Thoracic aorta (tissue), 2 donors: ENCODE measurements around the gene ENO2. TPM values are rescaled to one million over a fixed set of nuclear protein-coding genes. Genes with fewer than 3 reads are reported as not detected.

Experiments
- ATAC-seq: fragments of 150-250 bp; one replicate; pipeline ENCODE4 v1.8.0; 2017; ENCODE audit warnings: low read depth; ENCODE audit not compliant: insufficient number of reproducible peaks, low FRiP score
- DNase-seq: peaks from one replicate; pipeline ENCODE4 v3.0.0-alpha.2; 2020; ENCODE audit warnings: low spot score
- H3K27ac ChIP-seq, 2 donors: fragments of 200-600 bp; sonication (generic); 1 replicate in 1 of 2; 2 replicates in 1 of 2; pipeline ENCODE4 v1.5.1; 2016; ENCODE audit warnings: mild to moderate bottlenecking in 2 of 2, moderate library complexity in 2 of 2
- H3K27me3 ChIP-seq: fragments of 200-600 bp; sonication (generic); replicated peaks from 2 replicates; pipeline ENCODE4 v1.6.0; 2016; ENCODE audit warnings: mild to moderate bottlenecking; ENCODE audit not compliant: insufficient read depth
- H3K36me3 ChIP-seq: fragments of 200-600 bp; sonication (generic); one replicate; pipeline ENCODE4 v1.5.1; 2016
- H3K4me1 ChIP-seq, 2 donors: fragments of 200-600 bp; sonication (generic); 1 replicate in 1 of 2; 2 replicates in 1 of 2; pipeline versions ENCODE4 v1.5.1 to v1.6.0; 2016; ENCODE audit warnings: low read depth in 2 of 2, mild to moderate bottlenecking in 1 of 2; ENCODE audit not compliant: control insufficient read depth in 1 of 2
- H3K4me3 ChIP-seq: fragments of 200-600 bp; sonication (generic); 2 replicates; pipeline ENCODE4 v1.5.1; 2016; ENCODE audit warnings: mild to moderate bottlenecking
- H3K9me3 ChIP-seq: fragments of 200-600 bp; sonication (generic); 2 replicates; pipeline ENCODE4 v1.5.1; 2016
- total RNA-seq, 2 donors: library from RNA; depleted of rRNA; stranded (reverse); fragments of >200 nt; gene quantifications; one replicate each; pipeline versions ENCODE4 v1.1.0 to v1.2.3, GENCODE V29; 2016
- TF ChIP-seq, protein P1 (sequence below): fragments of 200-600 bp; sonication (generic); IDR thresholded peaks from one replicate; pipeline ENCODE4 v1.5.1; 2019; ENCODE audit warnings: antibody characterized with exemption

Gene ENO2
- total RNA-seq, 2 donors from 2014 or later: 53.6 to 57.9 TPM

- Histone ChIP-seq H3K27me3 (no peaks in the 10 kb centered on the region), H3K36me3 (peaks cover 4% of the 10 kb centered on the region), H3K4me1 (peaks cover 16 to 20% of the 10 kb centered on the region in 2 donors), H3K27ac (no peak overlapping the region), H3K4me3 (no peak overlapping the region), H3K9me3 (no peaks in the 10 kb centered on the region)
- DNase-seq (no peak), ATAC-seq (no peak)
- TF ChIP-seq, protein P1, sequence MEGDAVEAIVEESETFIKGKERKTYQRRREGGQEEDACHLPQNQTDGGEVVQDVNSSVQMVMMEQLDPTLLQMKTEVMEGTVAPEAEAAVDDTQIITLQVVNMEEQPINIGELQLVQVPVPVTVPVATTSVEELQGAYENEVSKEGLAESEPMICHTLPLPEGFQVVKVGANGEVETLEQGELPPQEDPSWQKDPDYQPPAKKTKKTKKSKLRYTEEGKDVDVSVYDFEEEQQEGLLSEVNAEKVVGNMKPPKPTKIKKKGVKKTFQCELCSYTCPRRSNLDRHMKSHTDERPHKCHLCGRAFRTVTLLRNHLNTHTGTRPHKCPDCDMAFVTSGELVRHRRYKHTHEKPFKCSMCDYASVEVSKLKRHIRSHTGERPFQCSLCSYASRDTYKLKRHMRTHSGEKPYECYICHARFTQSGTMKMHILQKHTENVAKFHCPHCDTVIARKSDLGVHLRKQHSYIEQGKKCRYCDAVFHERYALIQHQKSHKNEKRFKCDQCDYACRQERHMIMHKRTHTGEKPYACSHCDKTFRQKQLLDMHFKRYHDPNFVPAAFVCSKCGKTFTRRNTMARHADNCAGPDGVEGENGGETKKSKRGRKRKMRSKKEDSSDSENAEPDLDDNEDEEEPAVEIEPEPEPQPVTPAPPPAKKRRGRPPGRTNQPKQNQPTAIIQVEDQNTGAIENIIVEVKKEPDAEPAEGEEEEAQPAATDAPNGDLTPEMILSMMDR: no peak
Observed at GRCh38 chr12:6948873-6949594, 34.7 kb downstream of the ENO2 start.

DNA sequence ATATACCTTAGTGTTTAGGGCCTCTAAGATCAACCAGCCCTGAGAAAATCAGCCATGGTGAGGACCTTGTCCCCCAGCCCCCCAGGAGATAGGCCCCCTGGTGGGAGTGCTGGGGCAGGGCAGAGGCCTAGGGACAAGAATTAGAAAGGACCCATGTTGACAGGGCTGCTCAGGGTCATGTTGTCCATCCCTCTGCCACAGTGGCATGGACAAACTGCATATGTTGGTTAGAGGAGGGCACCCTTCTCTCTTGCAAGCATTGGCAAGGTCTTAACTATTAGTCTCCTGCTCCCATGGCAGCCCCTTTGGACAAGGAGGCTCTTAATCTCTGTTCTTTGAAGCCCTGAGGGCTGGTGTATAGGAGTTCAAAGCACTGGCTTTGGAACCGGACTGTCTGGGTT is 36.0 kb downstream of the ENO2 start:
- no peak overlapping the region for H3K27ac ChIP-seq
- peaks cover 12 to 18% of the 10 kb centered on the region in 2 donors for H3K4me1 ChIP-seq
- TF ChIP-seq, protein P1: no peak
- peaks cover under 1% of the 10 kb centered on the region for H3K36me3 ChIP-seq
- ATAC-seq: no peak
- DNase-seq: no peak
- no peaks in the 10 kb centered on the region for H3K27me3 ChIP-seq
- H3K4me3 ChIP-seq: peak overlapping the region; percentile 66
- H3K9me3 ChIP-seq: no peaks in the 10 kb centered on the region

DNA sequence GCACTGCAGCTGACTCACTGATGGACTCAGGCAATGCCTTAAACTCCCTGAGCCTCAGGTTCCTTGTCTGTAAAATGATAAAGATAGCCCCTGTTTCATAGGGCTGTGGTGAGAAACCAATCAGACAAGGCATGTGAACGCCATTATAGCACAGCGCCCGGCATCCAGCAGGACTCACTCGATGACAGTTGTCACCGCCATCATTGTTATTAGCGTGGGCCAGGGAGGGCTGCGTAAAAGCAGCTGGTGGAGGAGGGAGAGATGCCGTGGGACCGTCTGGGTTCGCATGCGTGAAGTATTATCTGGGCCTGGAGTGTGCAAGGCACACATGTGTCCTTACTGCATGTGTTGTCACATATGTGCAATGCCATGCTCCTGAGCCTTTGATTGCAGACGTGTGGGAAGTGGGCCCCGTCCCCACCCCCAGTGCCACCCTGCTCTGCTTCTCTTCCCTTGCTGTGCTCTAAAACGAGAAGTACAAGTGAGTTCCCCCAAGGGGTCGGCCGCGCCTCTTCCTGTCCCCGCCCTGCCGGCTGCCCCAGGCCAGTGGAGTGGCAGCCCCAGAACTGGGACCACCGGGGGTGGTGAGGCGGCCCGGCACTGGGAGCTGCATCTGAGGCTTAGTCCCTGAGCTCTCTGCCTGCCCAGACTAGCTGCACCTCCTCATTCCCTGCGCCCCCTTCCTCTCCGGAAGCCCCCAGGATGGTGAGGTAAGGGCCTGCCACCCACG is 36.6 kb downstream of the ENO2 start, which contains the start of gene PTPN6:
Gene PTPN6 (plus strand): TSS at position 546 of the 730 bp plus-strand sequence. CDS start 157 bp downstream, at position 703.
- Histone ChIP-seq H3K27me3 (no peaks in the 10 kb centered on the region), H3K4me1 (peaks cover 7 to 12% of the 10 kb centered on the region in 2 donors), H3K9me3 (no peaks in the 10 kb centered on the region), H3K27ac (peak within 1 kb of the TSS in 1 of 2 donors; percentile 45), H3K36me3 (no peaks in the 10 kb centered on the region), H3K4me3 (peak within 1 kb of the TSS; percentile 66)
- ATAC-seq (no peak), DNase-seq (no peak)
- TF ChIP-seq, protein P1: no peak

GRCh38 chr12:6951551-6952120 is 37.3 kb downstream of the ENO2 start:
- H3K4me1 ChIP-seq: peaks cover 2 to 6% of the 10 kb centered on the region in 2 donors
- DNase-seq: no peak
- no peaks in the 10 kb centered on the region for H3K27me3 ChIP-seq
- H3K4me3 ChIP-seq: peak overlapping the region; percentile 66
- TF ChIP-seq, protein P1: no peak
- H3K9me3 ChIP-seq: no peaks in the 10 kb centered on the region
- no peak for ATAC-seq
- H3K36me3 ChIP-seq: no peaks in the 10 kb centered on the region
- peak overlapping the region in 1 of 2 donors; percentile 45 for H3K27ac ChIP-seq
